Keratinocyte (primary cell): Measurements from ENCODE around the gene RFC5. TPM values are rescaled to one million over a fixed set of nuclear protein-coding genes. Genes with fewer than 3 reads are reported as not detected.

Source experiments
- DNase-seq: peaks from one replicate; pipeline ENCODE4 v3.0.0-alpha.2; 2011; ENCODE audit warnings: low read depth, missing footprints, low spot score
- FAIRE-seq: peaks from 2 replicates; lab custom pipeline; 2011; peaks lifted over from hg19 to GRCh38; lab: Jason Lieb, UNC
- H2AFZ ChIP-seq: 2 replicates; pipeline ENCODE4 v1.6.0; 2012; ENCODE audit warnings: low read length, control low read depth, inconsistent platforms; ENCODE audit not compliant: control insufficient read depth
- H3K27ac ChIP-seq: 2 replicates; pipeline ENCODE4 v1.5.1; 2011; ENCODE audit warnings: low read length; ENCODE audit not compliant: control insufficient read depth, insufficient read depth
- H3K27me3 ChIP-seq: 3 replicates; pipeline ENCODE4 v1.6.0; 2011; ENCODE audit warnings: low read length; ENCODE audit not compliant: control insufficient read depth, insufficient read depth; ENCODE audit errors: extremely low read depth
- H3K36me3 ChIP-seq, 2 experiments: 2 replicates in 1 of 2; 3 replicates in 1 of 2; pipeline ENCODE4 v1.5.1; 2011; ENCODE audit warnings: low read length in 2 of 2, mild to moderate bottlenecking in 1 of 2; ENCODE audit not compliant: control insufficient read depth in 2 of 2, insufficient read depth in 2 of 2; ENCODE audit errors: extremely low read depth in 1 of 2
- H3K4me1 ChIP-seq: 3 replicates; pipeline ENCODE4 v1.5.1; 2011; ENCODE audit warnings: low read length; ENCODE audit not compliant: control insufficient read depth, insufficient read depth; ENCODE audit errors: extremely low read depth
- H3K4me2 ChIP-seq: 3 replicates; pipeline ENCODE4 v1.6.0; 2011; ENCODE audit warnings: low read depth, low read length; ENCODE audit not compliant: control insufficient read depth, insufficient read depth; ENCODE audit errors: extremely low read depth
- H3K4me3 ChIP-seq, 3 experiments: fragments of 200-600 bp in 1 of 3; sonication (generic) in 1 of 3; 2 replicates in 2 of 3; 3 replicates in 1 of 3; pipeline ENCODE4 v1.5.1; 2011 to 2016; ENCODE audit warnings: low read length in 3 of 3, mild to moderate bottlenecking in 3 of 3, control low read depth in 2 of 3, inconsistent platforms in 1 of 3, low read depth in 1 of 3, mixed read lengths in 1 of 3, mixed run types in 1 of 3, moderate library complexity in 1 of 3; ENCODE audit not compliant: control insufficient read depth in 2 of 3, insufficient read depth in 2 of 3; ENCODE audit errors: extremely low read depth in 1 of 3
- H3K79me2 ChIP-seq: 2 replicates; pipeline ENCODE4 v1.6.0; 2012; ENCODE audit warnings: low read length; ENCODE audit not compliant: control insufficient read depth, insufficient read depth
- H3K9ac ChIP-seq: 3 replicates; pipeline ENCODE4 v1.6.0; 2011; ENCODE audit warnings: low read length; ENCODE audit not compliant: control insufficient read depth, insufficient read depth; ENCODE audit errors: extremely low read depth
- H3K9me1 ChIP-seq: 3 replicates; pipeline ENCODE4 v1.6.0; 2011; ENCODE audit warnings: low read length; ENCODE audit not compliant: control insufficient read depth, insufficient read depth; ENCODE audit errors: extremely low read depth
- H3K9me3 ChIP-seq: 2 replicates; pipeline ENCODE4 v1.5.1; 2012; ENCODE audit warnings: low read depth, low read length; ENCODE audit not compliant: control insufficient read depth
- H4K20me1 ChIP-seq: 3 replicates; pipeline ENCODE4 v1.6.0; 2011; ENCODE audit warnings: low read length; ENCODE audit not compliant: control insufficient read depth, insufficient read depth; ENCODE audit errors: extremely low read depth
- EZH2 ChIP-seq: IDR thresholded peaks from one replicate; pipeline ENCODE4 v1.6.1; 2012; ENCODE audit warnings: inconsistent platforms, mild to moderate bottlenecking, low read length, moderate library complexity
- dilution Hi-C: fragments of 300-500 bp; cut with MboI; formaldehyde crosslinking; loops from one replicate; pipeline ENCODE4 v1.7.0; 2020; ENCODE audit warnings: low sequenced_read_pairs; ENCODE audit not compliant: extremely low pct_ligation_motif_present
- polyA plus RNA-seq, 5 experiments: library from polyadenylated mRNA; depleted of rRNA in 3 of 5; stranded (reverse) in 3 of 5; stranded (forward) in 1 of 5; unstranded in 1 of 5; fragments of >200 nt; gene quantifications; 1 replicate in 1 of 5; 2 replicates in 3 of 5; 3 replicates in 1 of 5; pipeline versions ENCODE4 v1.2.1 to v1.2.3, GENCODE V29; 2011 to 2012; ENCODE audit warnings: missing spikeins in 2 of 5, low read depth in 1 of 5, low replicate concordance in 1 of 5
- TF ChIP-seq, protein P1 (sequence below), 3 experiments: IDR thresholded peaks in 1 of 3; conservative IDR thresholded peaks in 1 of 3; optimal IDR thresholded peaks in 1 of 3; 2 replicates in 2 of 3; 3 replicates in 1 of 3; pipeline versions ENCODE3 to v1.5.1; 2011; ENCODE audit warnings: low read length in 3 of 3, mild to moderate bottlenecking in 3 of 3, moderate library complexity in 2 of 3, control low read depth in 1 of 3, inconsistent platforms in 1 of 3; ENCODE audit not compliant: insufficient read depth in 2 of 3; ENCODE audit errors: extremely low read depth in 1 of 3

RFC5 gene
- polyA plus RNA-seq, 1 donor (not counting 4 experiments of a cell fraction or from before 2014, with no cell fraction given), result 24.0 TPM

DNA sequence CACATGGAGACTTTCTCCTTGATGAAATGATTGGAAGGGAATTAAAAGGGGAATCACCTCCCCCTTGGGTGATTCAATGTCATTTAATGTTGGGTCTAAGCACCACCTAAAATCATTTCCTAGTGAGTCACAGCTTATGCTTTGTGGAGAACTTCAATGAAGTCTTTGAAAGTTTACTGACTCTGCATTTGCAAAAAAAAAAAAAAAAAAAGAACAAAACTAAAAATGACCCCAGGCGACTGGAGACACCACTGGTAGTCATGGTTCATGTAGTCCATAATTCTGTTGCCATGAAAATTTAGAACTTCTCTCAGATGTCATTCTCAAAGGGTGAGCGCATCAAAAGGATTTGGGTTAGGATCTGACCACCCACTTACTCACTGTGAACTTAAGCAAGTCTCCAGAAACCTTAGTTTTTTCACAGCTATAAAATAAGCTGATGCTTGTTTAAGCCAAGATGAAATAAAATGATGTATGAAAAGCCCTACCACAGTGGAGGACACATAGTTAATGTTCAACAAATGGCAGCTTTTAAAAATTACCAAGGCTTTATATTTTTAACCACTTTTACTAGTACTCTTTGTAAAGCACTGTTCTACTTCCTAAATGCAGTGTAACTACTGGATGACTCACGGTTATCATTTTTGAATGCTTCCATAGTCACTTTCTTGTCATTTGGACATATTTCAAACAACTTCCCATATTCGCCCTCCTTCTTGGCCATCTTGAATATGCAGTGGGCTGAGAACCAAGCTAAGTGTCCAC is 29.6 kb upstream of the RFC5 start:
- DNase-seq (peak; percentile 80), FAIRE-seq (peak; percentile 73)
- Histone ChIP-seq H4K20me1 (no peaks in the 10 kb centered on the region), H3K4me1 (peaks cover 21% of the 10 kb centered on the region), H3K9me3 (no peaks in the 10 kb centered on the region), H3K9me1 (no peaks in the 10 kb centered on the region), H3K27ac (peak overlapping the region; percentile 82), H3K4me2 (peak overlapping the region; percentile 42), H3K36me3 (no peaks in the 10 kb centered on the region), H2AFZ (peak overlapping the region; percentile 42), H3K79me2 (no peaks in the 10 kb centered on the region), H3K27me3 (no peaks in the 10 kb centered on the region), H3K9ac (peak overlapping the region; percentile 59), H3K4me3 (peak overlapping the region in 1 of 3 experiments; percentile 32)
- dilution Hi-C loops, result no loop called here
- TF ChIP-seq, protein P1, sequence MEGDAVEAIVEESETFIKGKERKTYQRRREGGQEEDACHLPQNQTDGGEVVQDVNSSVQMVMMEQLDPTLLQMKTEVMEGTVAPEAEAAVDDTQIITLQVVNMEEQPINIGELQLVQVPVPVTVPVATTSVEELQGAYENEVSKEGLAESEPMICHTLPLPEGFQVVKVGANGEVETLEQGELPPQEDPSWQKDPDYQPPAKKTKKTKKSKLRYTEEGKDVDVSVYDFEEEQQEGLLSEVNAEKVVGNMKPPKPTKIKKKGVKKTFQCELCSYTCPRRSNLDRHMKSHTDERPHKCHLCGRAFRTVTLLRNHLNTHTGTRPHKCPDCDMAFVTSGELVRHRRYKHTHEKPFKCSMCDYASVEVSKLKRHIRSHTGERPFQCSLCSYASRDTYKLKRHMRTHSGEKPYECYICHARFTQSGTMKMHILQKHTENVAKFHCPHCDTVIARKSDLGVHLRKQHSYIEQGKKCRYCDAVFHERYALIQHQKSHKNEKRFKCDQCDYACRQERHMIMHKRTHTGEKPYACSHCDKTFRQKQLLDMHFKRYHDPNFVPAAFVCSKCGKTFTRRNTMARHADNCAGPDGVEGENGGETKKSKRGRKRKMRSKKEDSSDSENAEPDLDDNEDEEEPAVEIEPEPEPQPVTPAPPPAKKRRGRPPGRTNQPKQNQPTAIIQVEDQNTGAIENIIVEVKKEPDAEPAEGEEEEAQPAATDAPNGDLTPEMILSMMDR (optimal IDR thresholded peaks at IDR 0.05 in 1 of 3, IDR thresholded peaks at IDR 0.05 in 1 of 3, conservative IDR thresholded peaks at IDR 0.05 in 1 of 3; ENCODE audit: extremely low read depth in 1 of 3, insufficient read depth in 2 of 3, low read length in 3 of 3), result no peak
- no peak for TF ChIP-seq EZH2

DNA sequence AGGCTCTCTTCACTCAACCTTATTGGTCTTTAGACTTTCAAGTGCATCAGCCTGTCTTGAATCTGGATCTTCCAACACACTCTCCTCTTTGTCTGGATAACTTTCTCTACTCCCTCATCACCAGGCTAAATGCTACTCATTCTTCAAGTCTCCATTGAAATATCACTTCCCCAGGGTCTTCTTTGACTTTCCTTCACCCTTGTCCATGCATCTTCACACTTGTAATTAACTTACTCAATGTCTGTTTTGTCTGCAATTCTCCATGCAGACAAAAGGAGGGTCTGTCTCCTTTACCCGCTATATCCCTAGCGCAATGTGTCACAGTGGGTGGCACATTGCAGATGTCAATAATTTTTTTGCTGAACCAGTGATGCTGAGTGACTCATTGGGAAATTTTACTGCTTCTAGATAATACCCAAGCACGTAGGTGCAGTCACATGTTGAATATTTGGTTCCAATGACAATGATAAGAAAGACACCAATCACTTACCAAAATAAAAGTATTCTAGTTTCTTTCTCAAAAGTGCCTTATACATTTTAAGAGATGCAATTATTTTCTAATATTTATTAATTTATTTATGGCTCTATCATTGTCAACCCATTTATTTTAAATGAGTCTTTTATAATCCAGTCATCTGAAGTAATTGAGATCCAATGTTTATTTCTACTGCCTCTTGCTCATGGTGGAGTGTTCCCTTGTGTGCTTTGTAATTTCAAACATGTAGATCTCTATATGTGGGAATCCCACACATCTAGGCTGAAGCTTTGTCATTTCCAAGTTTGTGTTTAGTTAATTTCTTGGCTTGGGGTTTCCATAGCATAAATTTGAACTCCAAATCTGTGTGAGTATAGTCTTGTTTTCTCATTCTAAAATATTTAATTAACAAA is 21.7 kb upstream of the RFC5 start:
- H3K4me2 ChIP-seq, result no peak overlapping the region
- H3K4me1 ChIP-seq, result no peaks in the 10 kb centered on the region
- H3K9ac ChIP-seq, result no peak overlapping the region
- H4K20me1 ChIP-seq, result no peaks in the 10 kb centered on the region
- H3K27me3 ChIP-seq, result no peaks in the 10 kb centered on the region
- no peaks in the 10 kb centered on the region for H3K79me2 ChIP-seq
- no peak overlapping the region for H3K27ac ChIP-seq
- H3K9me3 ChIP-seq, result no peaks in the 10 kb centered on the region
- no peak for DNase-seq
- TF ChIP-seq, protein P1 (optimal IDR thresholded peaks at IDR 0.05 in 1 of 3, IDR thresholded peaks at IDR 0.05 in 1 of 3, conservative IDR thresholded peaks at IDR 0.05 in 1 of 3; ENCODE audit: extremely low read depth in 1 of 3, insufficient read depth in 2 of 3, low read length in 3 of 3), result no peak
- no peak for TF ChIP-seq EZH2
- H3K4me3 ChIP-seq, result no peak overlapping the region
- H3K9me1 ChIP-seq, result no peaks in the 10 kb centered on the region
- dilution Hi-C loops, result no loop called here
- H2AFZ ChIP-seq, result no peak overlapping the region
- FAIRE-seq, result no peak
- no peaks in the 10 kb centered on the region for H3K36me3 ChIP-seq
